Uterus (tissue), 2 donors: ENCODE results near the gene NFIA.

ENCODE experiments used
- CTCF ChIP-seq, 4 experiments: fragments of 200-600 bp in 2 of 4; fragments of 450-650 bp in 2 of 4; sonication (generic) in 2 of 4; IDR thresholded peaks; one replicate each; pipeline ENCODE4 v1.5.1; 2016 to 2019; ENCODE audit warnings: antibody characterized with exemption in 4 of 4, mild to moderate bottlenecking in 2 of 4, moderate library complexity in 1 of 4
- POLR2A ChIP-seq, 2 donors: fragments of 450-650 bp; IDR thresholded peaks; one replicate each; pipeline ENCODE4 v1.6.1; 2016; ENCODE audit warnings: antibody characterized with exemption in 2 of 2, mild to moderate bottlenecking in 1 of 2, moderate library complexity in 1 of 2

DNA sequence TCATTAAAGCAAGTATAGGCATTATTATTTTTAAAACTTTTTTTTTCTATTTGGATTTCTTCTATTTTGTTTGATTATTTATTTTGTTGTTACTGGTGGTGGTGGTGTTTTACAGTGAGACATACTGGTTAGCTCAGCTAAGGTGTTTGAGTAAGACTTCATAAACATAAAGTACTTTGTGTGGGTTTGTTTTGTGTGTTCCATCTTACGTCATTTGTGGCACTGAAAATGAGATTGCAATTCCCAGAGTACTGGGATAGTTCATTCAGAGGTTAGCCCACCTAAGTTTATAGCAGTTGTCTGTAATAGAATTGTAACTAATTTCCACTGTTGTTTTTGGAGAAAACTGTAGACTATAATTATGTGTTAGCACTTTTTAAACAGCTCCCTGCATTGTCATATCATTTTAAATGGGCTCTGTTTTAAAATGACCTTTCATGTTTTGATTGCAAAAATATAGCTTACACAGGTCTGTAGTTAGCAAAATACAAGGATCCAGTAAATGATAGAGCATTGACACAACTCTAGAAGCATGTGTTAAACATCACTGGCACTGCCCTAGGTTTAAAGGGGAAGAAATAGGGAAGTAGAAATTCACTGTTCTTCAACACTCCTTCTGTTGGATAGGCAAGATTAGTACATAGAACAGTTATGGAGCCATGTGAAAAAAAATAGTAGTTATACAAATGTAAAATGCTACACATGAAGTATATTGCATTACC is 171.7 kb downstream of the NFIA start:
- TF ChIP-seq CTCF (IDR thresholded peaks at IDR 0.05): no peak
- no peak for TF ChIP-seq POLR2A (IDR thresholded peaks at IDR 0.05)
